ENCODE results near the gene EXD2. TPM values are rescaled to one million over a fixed set of nuclear protein-coding genes. Genes with fewer than 3 reads are reported as not detected.
A peak's percentile ranks its signal among the peaks of the same experiment; 100 is the strongest.

EXD2 gene
- total RNA-seq, 1 experiment from 2014 or later, result 17.7 TPM

DNA sequence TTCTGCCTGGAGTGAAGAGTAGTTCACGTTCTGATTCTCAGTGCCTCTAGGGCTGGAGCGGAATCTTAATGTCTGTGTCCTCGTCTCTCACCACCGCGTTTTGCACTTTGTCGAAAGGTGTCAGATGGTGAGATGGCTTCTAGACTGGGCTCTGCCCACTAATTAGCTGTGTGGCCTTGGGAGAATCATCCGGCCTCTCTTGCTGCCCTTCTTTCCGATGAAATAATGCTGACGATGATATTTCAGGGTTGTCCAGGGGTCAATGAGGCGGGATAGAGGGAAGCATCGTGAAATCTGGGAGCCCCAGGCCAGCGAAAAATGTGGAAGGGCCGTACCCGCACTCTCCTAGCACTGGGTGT lies 67.8 kb downstream of the EXD2 start:
- intact Hi-C loops (cut with micrococcal nuclease), result no loop called here
- Mint-ChIP-seq H3K27me3 (ENCODE audit: insufficient read depth, unreplicated experiment) (peaks cover 70% of the 10 kb centered on the region), H3K4me3 (ENCODE audit: unreplicated experiment) (no peak overlapping the region), H3K4me1 (ENCODE audit: insufficient read depth, unreplicated experiment) (no peaks in the 10 kb centered on the region), H3K36me3 (ENCODE audit: insufficient read depth, unreplicated experiment) (no peaks in the 10 kb centered on the region), H3K9me3 (ENCODE audit: unreplicated experiment) (no peaks in the 10 kb centered on the region), H3K27ac (ENCODE audit: low read depth, unreplicated experiment) (no peak overlapping the region)
- POLR2A ChIA-PET, result no interaction called here
- no TSS peak for BruUV-seq (replicated peaks)
- CTCF ChIA-PET, result interaction anchor here (1.1 kb wide), 1 partner anchor 16 kb away, joined by 4 read pairs; no protein-coding TSS in a partner anchor
- DNase-seq (ENCODE audit: unreplicated experiment), result no peak
- TF ChIP-seq, protein P1, sequence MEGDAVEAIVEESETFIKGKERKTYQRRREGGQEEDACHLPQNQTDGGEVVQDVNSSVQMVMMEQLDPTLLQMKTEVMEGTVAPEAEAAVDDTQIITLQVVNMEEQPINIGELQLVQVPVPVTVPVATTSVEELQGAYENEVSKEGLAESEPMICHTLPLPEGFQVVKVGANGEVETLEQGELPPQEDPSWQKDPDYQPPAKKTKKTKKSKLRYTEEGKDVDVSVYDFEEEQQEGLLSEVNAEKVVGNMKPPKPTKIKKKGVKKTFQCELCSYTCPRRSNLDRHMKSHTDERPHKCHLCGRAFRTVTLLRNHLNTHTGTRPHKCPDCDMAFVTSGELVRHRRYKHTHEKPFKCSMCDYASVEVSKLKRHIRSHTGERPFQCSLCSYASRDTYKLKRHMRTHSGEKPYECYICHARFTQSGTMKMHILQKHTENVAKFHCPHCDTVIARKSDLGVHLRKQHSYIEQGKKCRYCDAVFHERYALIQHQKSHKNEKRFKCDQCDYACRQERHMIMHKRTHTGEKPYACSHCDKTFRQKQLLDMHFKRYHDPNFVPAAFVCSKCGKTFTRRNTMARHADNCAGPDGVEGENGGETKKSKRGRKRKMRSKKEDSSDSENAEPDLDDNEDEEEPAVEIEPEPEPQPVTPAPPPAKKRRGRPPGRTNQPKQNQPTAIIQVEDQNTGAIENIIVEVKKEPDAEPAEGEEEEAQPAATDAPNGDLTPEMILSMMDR (IDR thresholded peaks at IDR 0.05; ENCODE audit: unreplicated experiment), result no peak

- intact Hi-C loops (cut with micrococcal nuclease), result no loop called here
- Mint-ChIP-seq H3K4me1 (ENCODE audit: insufficient read depth, unreplicated experiment) (no peaks in the 10 kb centered on the region), H3K27ac (ENCODE audit: low read depth, unreplicated experiment) (no peak within 1 kb of the TSS), H3K36me3 (ENCODE audit: insufficient read depth, unreplicated experiment) (no peaks in the 10 kb centered on the region), H3K27me3 (ENCODE audit: insufficient read depth, unreplicated experiment) (peaks cover 68% of the 10 kb centered on the region), H3K9me3 (ENCODE audit: unreplicated experiment) (no peaks in the 10 kb centered on the region), H3K4me3 (ENCODE audit: unreplicated experiment) (peak within 1 kb of the TSS; percentile 43)
- ChIA-PET CTCF (interaction anchor here (1.1 kb wide), 1 partner anchor 17 kb away, joined by 4 read pairs; no protein-coding TSS in a partner anchor), POLR2A (no interaction called here)
- no peak for DNase-seq (ENCODE audit: unreplicated experiment)
- BruUV-seq (replicated peaks), result no TSS peak
- TF ChIP-seq, protein P1 (IDR thresholded peaks at IDR 0.05; ENCODE audit: unreplicated experiment), result no peak
Observed at GRCh38 chr14:69259527-69260189, 68.4 kb downstream of the EXD2 start, which contains the start of gene GALNT16. Gene GALNT16 (plus strand): TSS chr14:69260158. CDS start chr14:69260291, 133 bp downstream.

GRCh38 chr14:69260190-69260860 lies 69.0 kb downstream of the EXD2 start:
- TF ChIP-seq, protein P1 (IDR thresholded peaks at IDR 0.05; ENCODE audit: unreplicated experiment), result no peak
- Mint-ChIP-seq H3K9me3 (ENCODE audit: unreplicated experiment) (no peaks in the 10 kb centered on the region), H3K36me3 (ENCODE audit: insufficient read depth, unreplicated experiment) (no peaks in the 10 kb centered on the region), H3K27ac (ENCODE audit: low read depth, unreplicated experiment) (no peak overlapping the region), H3K4me3 (ENCODE audit: unreplicated experiment) (peak overlapping the region; percentile 43), H3K4me1 (ENCODE audit: insufficient read depth, unreplicated experiment) (no peaks in the 10 kb centered on the region), H3K27me3 (ENCODE audit: insufficient read depth, unreplicated experiment) (peaks cover 62% of the 10 kb centered on the region)
- DNase-seq (ENCODE audit: unreplicated experiment), result no peak
- CTCF ChIA-PET, result interaction anchor here (0.5 to 0.9 kb wide), 2 partner anchors 12 to 307 kb away, joined by 3 read pairs; no protein-coding TSS in a partner anchor
- intact Hi-C loops (cut with micrococcal nuclease), result no loop called here
- POLR2A ChIA-PET, result no interaction called here
- no TSS peak for BruUV-seq (replicated peaks)

- Mint-ChIP-seq H3K27me3 (ENCODE audit: insufficient read depth, unreplicated experiment) (peaks cover 56% of the 10 kb centered on the region), H3K4me3 (ENCODE audit: unreplicated experiment) (peak overlapping the region; percentile 43), H3K4me1 (ENCODE audit: insufficient read depth, unreplicated experiment) (no peaks in the 10 kb centered on the region), H3K9me3 (ENCODE audit: unreplicated experiment) (no peaks in the 10 kb centered on the region), H3K36me3 (ENCODE audit: insufficient read depth, unreplicated experiment) (no peaks in the 10 kb centered on the region), H3K27ac (ENCODE audit: low read depth, unreplicated experiment) (no peak overlapping the region)
- TF ChIP-seq, protein P1 (IDR thresholded peaks at IDR 0.05; ENCODE audit: unreplicated experiment), result peak; percentile 50
- DNase-seq (ENCODE audit: unreplicated experiment), result peak; percentile 9
- no TSS peak for BruUV-seq (replicated peaks)
- CTCF ChIA-PET, result interaction anchor here (0.5 to 0.9 kb wide), 3 partner anchors 13 to 306 kb away, joined by 3 read pairs; no protein-coding TSS in a partner anchor
- intact Hi-C loops (cut with micrococcal nuclease), result no loop called here
- POLR2A ChIA-PET, result no interaction called here
Observed at GRCh38 chr14:69260861-69261564, 69.7 kb downstream of the EXD2 start.
